Activated gamma-delta T cell treated with anti-CD3 and anti-CD28 coated beads, Interleukin-2, amount 50 U/mL, for 16 hours (primary cell): Measurements from ENCODE around the gene COG6.

Source experiments
- DNase-seq: peaks from one replicate; pipeline ENCODE4 v3.0.0-alpha.2; 2020; ENCODE audit warnings: low read depth

The COG6 gene

DNA sequence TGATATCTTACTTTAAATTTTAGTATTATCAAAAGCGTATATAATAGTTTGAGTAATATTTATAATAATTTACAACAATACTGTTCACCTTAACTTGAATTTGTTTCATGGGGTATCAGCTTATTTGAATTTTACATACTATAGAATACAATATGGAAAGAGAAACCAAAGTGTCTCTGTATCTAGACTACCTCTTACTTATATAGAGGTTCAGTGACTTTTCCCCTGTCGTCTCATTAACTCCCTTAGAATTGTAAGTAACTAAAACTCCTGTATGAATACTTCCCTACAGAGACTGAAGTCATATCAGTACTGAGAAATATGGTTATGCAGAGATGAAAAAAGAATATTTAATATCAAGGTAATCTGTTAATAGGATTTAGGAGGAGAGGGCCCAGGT lies 26.8 kb downstream of the COG6 start:
- DNase-seq: no peak

DNA sequence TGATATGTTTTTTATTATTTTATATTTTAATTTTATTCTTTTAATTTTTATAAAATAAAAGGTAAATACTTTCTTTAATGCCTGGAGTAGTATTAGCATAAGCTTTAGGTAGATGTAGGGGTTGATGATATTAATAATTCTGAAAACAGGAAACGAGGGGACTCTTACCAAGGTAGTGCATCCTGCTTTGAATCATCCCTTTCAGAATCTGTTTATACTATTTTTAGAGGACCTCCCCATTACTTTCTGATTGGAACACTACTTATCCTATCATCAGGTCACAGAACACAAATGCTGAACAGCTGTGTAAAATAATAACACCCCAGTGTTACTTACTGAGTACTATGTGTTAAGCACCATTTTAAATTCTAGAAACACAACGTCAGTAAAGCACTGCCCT lies 27.3 kb downstream of the COG6 start:
- no peak for DNase-seq

DNA sequence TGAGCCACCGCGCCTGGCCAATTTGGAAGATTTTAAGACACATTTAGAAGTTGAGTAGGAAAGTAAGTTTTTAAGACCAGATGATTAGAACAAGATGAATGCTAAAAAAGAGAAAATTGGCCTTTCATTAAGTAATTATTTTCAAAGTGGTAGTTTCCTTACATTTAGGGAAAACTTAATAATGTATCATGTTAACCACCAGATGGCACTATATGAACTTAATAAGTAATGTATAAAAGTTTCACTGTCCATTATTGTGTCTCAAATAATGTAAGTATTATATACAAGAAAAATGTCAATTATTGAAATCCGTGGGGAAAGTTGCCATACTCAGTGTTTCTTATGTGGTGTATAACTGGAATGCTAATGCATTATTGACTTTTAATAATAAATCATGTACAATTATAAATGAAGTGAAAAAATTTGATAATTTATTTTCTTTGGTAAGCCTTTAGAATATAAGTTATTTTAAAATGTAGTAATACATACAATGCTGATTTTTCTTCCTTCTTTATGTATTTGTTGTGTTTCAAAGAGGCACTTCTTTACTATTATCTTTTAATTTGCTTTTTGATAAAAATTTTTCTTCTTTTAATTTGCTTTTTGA lies 29.2 kb downstream of the COG6 start:
- DNase-seq: no peak

DNA sequence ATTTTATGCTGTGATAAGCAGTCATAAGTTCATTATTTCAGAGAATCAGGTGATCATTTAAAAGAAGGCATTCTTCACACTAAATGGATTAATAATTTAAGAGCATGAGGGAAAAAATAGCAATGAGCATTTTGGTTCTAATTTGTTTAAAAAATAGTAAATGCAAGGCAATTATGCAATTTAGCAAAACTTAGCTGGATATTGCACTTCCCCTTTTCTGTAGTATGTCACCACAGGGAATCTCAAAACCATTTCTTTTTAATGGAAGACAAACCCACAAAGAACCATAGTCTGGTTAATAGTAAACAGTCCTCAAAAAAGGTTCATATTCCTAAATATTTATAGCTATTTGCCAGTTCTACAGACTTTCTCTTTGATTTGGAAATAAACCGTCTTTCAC lies 30.2 kb downstream of the COG6 start:
- no peak for DNase-seq

DNA sequence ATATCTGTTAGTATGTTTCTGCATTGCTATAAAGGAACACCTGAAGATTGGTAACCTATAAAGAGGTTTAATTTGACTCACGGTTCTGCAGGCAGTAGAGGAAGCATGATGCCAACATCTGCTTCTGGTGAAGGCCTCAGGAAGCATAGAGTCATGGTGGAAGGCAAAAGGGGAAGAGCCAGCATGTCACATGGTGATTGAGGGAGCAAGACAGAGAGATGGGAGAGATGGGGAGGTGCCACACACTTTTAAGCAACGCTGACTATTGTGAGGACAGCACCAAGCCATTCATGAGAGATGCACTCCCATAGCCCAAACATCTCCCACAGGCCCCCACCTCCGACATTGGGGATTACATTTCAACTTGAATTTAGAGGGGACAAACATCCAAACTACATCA lies 32.8 kb downstream of the COG6 start:
- no peak for DNase-seq

DNA sequence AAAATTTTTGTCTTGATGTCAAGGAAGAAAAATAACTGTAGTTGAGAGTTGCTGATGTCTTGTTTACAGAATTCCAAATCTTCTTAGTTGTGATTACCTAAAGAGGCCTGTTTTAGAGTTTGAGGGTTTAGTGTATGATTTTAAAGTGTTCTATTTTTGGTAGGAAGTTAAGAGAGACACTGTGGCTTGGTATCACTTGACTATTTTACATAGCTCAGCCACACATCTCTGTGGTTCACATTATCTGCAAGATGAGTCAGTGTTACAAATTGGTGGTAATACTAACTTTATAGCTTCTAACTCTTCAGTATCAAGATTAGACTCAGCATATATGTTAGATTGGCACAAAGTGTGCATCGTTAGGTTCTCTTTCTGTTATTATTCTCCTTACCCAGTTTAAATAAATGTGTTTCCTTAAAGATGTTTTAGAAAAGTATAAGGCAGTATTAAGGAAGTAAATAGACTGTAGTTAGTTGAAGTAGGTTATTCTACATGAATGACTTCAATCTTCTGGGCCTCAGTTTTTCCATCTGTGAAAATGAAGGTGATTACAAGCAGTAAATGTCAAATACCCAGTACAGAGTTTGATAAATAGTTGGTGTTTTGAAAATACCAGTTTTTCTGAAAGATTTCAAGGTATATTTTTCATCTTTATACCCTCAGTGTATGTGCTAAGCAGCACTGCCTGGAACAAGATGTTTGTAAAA lies 33.4 kb downstream of the COG6 start:
- no peak for DNase-seq

DNA sequence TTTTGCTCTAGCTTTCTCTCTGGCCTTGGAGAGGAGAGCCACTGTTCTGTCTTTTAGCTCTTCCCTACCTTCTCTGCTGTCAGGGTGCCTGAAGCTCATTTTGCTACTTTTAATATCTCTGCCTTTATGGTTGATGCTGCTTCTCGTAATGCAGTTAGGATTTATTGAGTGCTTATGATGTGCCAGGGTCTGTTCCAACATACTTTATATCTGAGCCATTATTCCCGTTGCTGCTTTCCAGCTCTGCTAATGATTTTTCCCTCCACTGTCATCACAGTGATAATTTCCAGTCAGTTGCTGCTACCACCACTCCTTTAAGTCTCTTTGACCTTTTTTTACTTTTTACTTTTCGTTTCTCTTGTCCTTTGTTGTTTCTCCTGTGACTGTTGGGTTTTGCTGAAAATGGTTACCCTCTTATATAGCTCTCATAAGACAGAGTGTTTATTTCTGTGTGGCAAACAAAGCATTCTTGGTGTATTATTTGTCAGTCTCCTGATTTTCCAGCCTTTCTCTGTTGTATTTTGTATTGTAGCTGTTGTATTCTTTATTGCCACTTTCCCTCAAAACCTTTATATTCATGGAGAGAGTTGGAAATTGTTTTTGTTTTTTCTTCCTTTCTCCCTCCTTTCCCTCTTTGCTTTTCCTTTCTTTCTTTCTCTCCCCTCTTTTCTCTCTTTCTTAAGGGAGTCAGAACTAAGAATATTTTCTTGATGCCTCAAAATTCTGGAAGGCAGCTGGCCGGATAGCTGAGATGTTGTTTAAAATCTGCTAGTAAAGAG lies 37.4 kb downstream of the COG6 start:
- DNase-seq: no peak

DNA sequence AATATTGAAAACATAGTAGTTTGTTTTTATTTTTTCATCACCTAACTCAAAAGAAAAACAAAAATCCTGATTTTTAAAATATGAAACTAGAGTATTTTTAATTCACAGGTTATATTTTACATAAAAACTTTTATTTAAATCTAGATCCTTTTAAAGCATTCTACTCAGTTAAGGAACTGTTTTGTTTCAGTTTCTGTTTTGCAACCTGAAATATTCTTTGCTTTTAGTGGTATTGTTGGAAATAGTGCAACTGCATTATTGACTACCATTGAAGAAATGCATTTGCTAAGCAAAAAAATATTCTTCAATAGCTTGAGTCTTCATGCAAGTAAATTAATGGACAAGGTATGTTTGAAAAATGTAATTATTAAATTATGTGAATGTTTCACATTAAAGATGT lies 43.8 kb downstream of the COG6 start:
- DNase-seq: no peak

DNA sequence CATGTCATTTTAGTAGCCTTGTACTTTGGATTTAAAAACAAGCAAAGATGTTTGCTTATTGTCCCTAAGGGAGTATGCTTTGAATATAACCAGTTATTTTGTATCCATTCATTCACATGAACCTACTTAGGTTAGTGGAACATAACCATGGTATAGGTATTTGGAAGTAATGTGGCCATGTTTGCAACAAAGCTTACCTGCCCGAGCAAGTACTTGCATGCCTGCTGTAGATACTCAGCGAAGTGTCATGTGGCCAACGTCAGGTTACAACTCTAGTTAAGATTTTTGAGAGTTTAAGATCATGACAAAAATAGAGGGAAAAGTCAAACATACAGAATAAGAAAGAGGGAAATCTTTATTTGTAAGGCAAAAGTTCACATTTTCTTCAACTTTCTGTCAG lies 57.2 kb downstream of the COG6 start:
- DNase-seq: no peak

DNA sequence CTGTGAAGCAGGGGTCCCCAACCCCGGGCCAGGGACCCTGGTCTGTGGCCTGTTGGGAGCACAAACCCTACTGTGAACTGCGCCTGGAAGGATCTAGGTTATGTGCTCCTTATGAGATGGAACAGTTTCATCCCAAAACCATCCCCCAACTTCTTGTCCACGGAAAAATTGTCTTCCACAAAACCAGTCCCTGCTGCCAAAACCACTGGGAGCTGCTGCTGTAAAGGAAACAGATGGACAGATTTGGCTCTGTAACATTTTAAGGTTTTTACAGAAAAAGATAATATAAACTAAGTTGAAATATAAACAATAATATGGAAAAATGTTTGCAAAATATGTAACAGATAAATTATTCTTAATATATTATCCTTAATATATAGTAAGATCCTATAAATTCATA lies 73.7 kb downstream of the COG6 start:
- no peak for DNase-seq

DNA sequence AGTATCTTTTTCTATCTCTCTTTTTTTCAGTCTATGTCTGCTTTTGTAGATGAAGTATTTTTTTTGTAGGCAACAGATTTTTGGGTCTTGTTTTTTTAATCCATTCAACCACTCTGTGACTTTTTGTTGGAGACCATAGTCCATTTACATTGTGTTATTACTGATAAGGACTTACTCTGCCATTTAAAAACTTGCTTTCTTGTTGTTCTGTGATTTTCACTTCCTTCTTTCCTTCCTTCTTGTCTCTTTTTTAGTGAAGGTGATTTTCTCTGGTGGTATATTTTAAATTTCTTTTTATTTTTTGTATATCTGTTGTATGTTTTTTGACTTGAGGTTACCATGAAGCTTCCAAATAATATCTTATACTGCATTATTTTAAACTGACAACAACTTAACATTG lies 79.5 kb downstream of the COG6 start:
- DNase-seq: no peak

DNA sequence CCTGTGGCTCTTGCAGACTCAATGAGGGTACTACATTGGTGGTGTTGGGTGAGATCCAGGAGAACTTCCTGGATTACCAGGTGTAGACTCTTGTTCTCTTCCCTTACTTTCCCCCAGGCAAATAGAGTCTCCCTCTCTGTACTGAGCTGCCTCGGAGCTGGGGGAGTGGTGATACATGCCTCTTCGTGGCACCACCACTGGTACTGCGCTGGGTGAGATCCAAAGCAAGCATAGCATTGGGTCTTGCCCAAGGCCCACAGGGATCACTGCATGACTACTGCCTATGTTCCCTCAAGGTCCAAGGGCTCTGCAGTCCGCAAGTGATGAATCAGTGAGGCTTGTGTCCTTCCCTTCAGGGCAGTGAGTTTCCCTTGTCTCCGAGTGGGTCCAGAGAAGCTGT lies 81.6 kb downstream of the COG6 start:
- no peak for DNase-seq

DNA sequence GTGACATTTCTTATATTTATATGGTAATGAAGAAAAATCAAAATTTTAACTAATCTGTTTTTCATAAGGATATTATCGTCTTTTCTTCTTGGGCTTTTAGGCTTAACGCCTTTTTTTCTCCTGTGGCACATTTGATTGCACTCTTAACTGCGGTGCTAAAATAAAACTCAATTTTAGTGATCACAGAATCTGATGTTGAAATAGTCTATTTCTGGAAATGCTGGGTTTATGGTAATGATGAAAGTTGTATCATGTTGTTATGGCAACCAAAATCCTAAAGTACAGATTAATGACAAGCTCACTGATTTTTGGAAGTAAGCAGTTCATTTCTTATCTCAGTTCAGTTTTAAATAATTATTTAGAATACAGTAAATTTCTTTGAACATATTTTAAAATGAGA lies 85.3 kb downstream of the COG6 start:
- DNase-seq: no peak

DNA sequence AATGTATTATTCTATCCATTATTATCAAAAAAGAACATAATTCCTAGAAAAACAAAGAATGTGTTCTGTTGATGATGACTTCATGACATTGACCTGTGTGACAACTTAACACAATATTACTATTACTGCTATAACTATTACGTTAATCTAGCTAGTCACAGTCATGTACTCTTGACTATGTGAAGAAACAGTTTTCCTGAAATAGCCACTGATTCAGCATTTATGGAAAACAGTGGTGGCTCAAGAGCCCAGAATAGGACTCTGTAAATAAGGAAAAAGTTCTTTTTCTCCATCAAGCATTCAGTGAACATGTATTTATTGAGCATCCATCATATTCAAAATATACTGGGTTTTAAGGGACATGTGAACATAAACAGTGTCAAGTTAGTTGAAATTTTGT lies 93.5 kb downstream of the COG6 start:
- DNase-seq: no peak

DNA sequence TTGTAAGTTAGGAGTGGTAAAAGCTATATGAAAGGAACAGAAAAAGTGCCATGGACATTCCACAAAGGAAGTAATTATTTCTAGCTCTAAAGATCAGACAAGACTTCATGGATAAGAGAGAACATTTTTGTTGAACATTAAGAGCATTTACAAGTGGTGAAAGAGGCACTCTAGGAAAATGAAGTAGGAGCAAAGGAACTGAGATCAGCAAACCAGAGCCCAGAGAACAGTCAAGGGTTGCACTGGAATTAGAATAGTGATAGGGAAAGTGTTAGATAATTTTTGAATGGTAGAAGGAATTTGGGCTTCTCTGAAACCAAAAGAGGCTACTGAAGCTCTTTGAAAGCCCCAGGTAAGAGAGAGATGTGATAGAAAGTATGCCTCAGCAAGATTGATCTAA lies 94.1 kb downstream of the COG6 start:
- DNase-seq: no peak

DNA sequence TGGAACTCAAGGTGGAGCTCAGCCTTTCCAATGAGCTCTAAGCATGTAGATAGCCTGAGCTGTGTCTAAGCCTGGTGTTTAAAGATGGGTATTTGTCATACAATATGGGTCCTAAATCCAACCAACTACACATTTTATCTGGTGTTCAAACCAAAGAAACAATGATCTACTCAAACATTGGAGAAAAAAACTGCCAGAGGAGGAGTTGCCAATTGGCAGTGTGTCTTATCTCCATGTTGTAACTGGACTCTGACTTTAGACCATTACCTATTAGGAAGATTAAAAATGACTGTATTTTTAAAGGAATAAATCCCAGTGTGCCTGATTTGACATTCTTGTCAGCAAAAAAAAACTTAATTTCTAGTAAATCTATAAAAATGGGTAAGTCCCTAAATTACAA lies 96.3 kb downstream of the COG6 start:
- DNase-seq: no peak

DNA sequence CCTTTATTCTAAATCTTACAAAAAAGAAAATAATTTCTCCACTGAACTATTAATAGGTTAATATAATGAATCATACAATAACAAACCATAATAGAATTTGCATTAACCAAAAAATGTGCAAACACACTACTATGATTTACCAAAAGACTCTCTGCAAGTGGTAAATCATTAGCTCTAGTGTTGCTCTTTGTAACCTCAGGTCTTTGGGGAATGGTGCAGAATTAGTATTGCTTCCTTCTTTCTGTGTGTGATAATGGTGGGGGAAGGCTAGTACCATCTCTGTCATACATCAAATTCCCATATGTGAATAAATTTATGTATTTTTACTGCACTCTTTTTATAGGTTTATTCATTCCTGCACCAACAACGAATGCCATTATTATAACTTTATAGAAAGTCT lies 105.1 kb downstream of the COG6 start:
- DNase-seq: no peak

DNA sequence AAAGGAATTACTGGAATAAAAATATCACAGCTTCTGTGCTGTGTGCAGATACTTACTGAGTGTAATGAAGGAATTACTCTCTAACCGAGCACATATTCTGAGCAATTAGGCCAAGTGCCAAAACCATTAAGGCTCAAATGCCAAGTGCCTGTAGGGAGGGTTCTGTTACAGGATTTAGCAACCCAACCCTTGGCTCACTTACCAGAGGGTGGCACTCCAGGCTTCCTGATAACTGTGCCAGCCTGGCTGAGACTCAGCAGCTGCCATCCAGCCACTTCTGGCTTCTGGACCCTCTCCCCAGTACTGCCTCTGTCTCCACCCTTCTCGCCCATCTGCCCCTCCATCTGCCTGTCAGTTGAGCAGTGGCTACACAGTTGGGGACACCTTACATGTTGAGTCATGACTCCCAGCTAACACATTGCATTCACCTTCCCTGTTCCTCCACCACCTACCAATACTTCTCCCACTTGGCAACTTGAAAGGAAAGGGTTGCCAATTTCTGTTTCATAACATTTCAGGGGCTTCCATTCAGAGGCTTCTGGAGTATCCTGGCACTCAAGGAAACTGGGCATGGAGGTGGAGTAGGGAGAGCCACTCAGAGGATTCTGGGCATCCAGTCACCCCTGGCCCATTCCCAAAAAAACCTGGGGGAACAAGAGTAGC lies 110.5 kb downstream of the COG6 start:
- DNase-seq: no peak

DNA sequence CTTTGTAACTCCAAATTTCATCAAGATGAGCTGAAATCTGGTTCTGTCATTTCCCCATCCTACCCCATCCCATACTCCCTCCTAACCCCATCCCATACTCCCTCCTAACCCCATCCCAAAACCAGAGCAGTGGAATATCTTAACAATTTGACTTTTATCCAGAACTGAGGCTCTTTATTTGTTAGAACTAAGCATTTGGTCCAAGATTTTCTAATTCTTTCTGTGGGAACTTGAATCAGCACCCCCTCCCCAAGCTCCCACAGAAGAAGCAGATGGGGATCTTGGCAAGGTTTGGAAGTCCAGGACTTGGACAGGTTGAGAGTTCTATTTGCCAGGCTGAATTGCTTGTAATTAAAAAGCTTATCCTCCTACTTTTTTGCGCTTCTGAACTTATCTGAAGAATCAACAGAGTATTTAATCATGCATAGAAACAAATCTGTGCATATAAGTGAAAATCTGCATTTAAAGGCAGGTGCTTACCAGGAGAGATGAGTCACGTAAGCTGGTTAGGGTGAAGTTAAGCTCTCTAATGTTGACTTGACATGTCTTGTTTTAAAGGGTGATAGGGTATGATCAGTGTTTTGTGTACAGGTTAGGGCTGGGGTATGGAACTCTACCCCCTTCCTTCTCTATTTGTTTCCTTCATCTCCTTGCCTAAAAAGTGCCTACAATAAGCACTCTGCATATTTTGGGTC lies 111.1 kb downstream of the COG6 start:
- no peak for DNase-seq

DNA sequence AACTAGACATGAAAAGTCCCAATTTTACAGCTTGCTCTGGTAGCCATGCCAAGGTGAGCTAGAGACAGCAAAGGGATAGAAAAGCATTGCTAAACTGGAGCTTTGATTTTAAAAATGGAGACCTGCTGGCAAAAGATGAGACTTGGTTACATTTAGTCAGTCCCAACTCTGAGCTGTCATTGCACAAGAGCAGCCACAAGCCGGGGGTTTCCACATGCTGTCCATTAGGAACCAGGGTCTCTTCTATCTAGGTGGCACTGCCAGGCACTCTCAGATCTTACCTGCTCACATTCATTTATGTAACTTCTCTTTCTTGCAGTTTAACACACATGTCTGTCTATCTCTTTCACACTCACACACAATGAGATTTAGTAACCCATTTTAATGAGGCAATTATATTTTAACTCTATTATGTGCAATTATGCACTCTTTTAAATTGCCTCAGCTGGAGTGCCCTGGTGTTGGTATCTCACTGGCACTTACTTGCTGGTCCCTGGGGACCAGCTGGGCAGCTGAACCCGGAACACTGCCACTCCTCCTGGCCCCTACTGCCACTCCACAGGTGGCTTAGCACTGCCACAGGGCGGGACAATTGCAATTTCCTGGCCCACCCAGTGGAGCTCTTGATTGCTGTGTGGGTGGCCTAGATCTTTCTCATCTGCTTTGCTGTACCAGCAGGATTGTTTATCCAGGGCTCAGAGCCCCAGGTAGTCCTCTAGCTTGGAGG lies 112.5 kb downstream of the COG6 start:
- DNase-seq: no peak

DNA sequence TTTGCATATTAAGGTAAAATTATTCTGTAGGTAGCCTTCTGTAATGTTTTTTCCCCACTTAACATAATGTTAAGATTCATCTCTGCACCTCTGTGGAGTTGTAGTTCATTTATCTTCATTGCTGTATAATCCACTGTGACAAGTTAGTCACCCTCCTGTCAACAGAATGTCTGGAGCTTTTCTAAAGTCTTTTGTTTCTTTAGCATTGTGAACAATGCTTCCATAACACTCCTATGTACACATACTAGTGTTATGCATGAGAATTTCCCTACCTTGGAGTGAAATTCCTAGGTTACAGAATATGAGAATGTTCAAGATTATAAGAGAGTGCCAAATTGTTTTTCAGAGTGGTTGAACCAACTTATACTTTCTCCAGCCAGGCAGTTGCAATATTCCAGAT lies 113.5 kb downstream of the COG6 start:
- no peak for DNase-seq
